Prostate gland (tissue), 2 donors: ENCODE results near the gene SGCA. TPM values are rescaled to one million over a fixed set of nuclear protein-coding genes. Genes with fewer than 3 reads are reported as not detected.

Experiments
- DNase-seq: peaks from one replicate; pipeline ENCODE4 v3.0.0-alpha.2; 2019; ENCODE audit warnings: low spot score
- H3K27ac ChIP-seq, 2 donors: fragments of 200-600 bp; sonication (generic); 2 replicates each; pipeline ENCODE4 v1.5.1; 2017 to 2019
- H3K27me3 ChIP-seq: fragments of 200-600 bp; sonication (generic); replicated peaks from 2 replicates; pipeline ENCODE4 v1.5.1; 2019; ENCODE audit not compliant: insufficient read depth
- H3K36me3 ChIP-seq, 2 donors: fragments of 200-600 bp; sonication (generic); 1 replicate in 1 of 2; 2 replicates in 1 of 2; pipeline versions ENCODE4 v1.5.1 to v1.8.1; 2017 to 2019
- H3K4me1 ChIP-seq: fragments of 200-600 bp; sonication (generic); replicated peaks from 2 replicates; pipeline ENCODE4 v1.5.1; 2019
- H3K4me3 ChIP-seq, 2 donors: fragments of 200-600 bp; sonication (generic); 2 replicates each; pipeline ENCODE4 v1.5.1; 2017 to 2019
- H3K9me3 ChIP-seq: fragments of 200-600 bp; sonication (generic); 2 replicates; pipeline ENCODE4 v1.5.1; 2017
- CTCF ChIP-seq, 4 experiments: fragments of 200-600 bp in 2 of 4; fragments of 450-650 bp in 2 of 4; sonication (generic) in 2 of 4; IDR thresholded peaks; 1 replicate in 3 of 4; 2 replicates in 1 of 4; pipeline ENCODE4 v1.5.1; 2016 to 2019; ENCODE audit warnings: antibody characterized with exemption in 4 of 4, mild to moderate bottlenecking in 2 of 4, moderate library complexity in 2 of 4
- POLR2A ChIP-seq: fragments of 450-650 bp; IDR thresholded peaks from one replicate; pipeline ENCODE4 v1.6.1; 2016; ENCODE audit warnings: antibody characterized with exemption, mild to moderate bottlenecking
- POLR2AphosphoS5 ChIP-seq: sonication (generic); formaldehyde crosslinking; IDR thresholded peaks from one replicate; pipeline ENCODE4 v1.6.1; 2017; ENCODE audit warnings: antibody characterized with exemption
- WGBS: methylation state at CpG from one replicate; pipeline ENCODE4 v1.1.5; 2018; 5-methylcytosine and 5-hydroxymethylcytosine counted together
- intact Hi-C: fragments of 100-400 bp; cut with DNase I; formaldehyde crosslinking; loops from one replicate; pipeline ENCODE4 v1.14.2; 2022
- total RNA-seq, 2 donors: library from RNA; depleted of rRNA; stranded (reverse); fragments of >200 nt; gene quantifications; one replicate each; pipeline ENCODE4 v1.1.0, GENCODE V29; 2016

Gene SGCA
- total RNA-seq, 2 donors from 2014 or later, result 13.9 to 19.4 TPM

GRCh38 chr17:50130559-50131305 is 35.1 kb upstream of the SGCA start:
- Histone ChIP-seq H3K9me3 (no peaks in the 10 kb centered on the region), H3K4me1 (no peaks in the 10 kb centered on the region), H3K4me3 (no peak overlapping the region), H3K27me3 (peaks cover 5% of the 10 kb centered on the region), H3K36me3 (peaks cover 0 to 7% of the 10 kb centered on the region in 2 donors), H3K27ac (no peak overlapping the region)
- 47% methylated on average over 19 of the region's 19 CpGs for WGBS
- TF ChIP-seq POLR2AphosphoS5 (no peak), POLR2A (no peak), CTCF (IDR thresholded peaks at IDR 0.05) (no peak)
- DNase-seq, result no peak
- intact Hi-C loops, result no loop called here

GRCh38 chr17:50132104-50132794 is 33.6 kb upstream of the SGCA start:
- Histone ChIP-seq H3K4me3 (no peak overlapping the region), H3K9me3 (no peaks in the 10 kb centered on the region), H3K36me3 (peaks cover 0 to 12% of the 10 kb centered on the region in 2 donors), H3K4me1 (no peaks in the 10 kb centered on the region), H3K27me3 (peaks cover 5% of the 10 kb centered on the region), H3K27ac (no peak overlapping the region)
- intact Hi-C loops, result no loop called here
- TF ChIP-seq POLR2A (no peak), POLR2AphosphoS5 (no peak), CTCF (IDR thresholded peaks at IDR 0.05) (no peak)
- WGBS, result 61% methylated on average over 2 of the region's 6 CpGs
- no peak for DNase-seq

GRCh38 chr17:50133028-50133768 is 32.6 kb upstream of the SGCA start:
- no peak for TF ChIP-seq POLR2A
- no peak for TF ChIP-seq CTCF (IDR thresholded peaks at IDR 0.05)
- no peak for TF ChIP-seq POLR2AphosphoS5
- no peak for DNase-seq
- H3K4me3 ChIP-seq, result no peak overlapping the region
- WGBS, result 47% methylated on average over 7 of the region's 7 CpGs
- peaks cover 5% of the 10 kb centered on the region for H3K27me3 ChIP-seq
- no peaks in the 10 kb centered on the region for H3K9me3 ChIP-seq
- intact Hi-C loops, result no loop called here
- H3K4me1 ChIP-seq, result no peaks in the 10 kb centered on the region
- peaks cover 0 to 13% of the 10 kb centered on the region in 2 donors for H3K36me3 ChIP-seq
- H3K27ac ChIP-seq, result no peak overlapping the region

- H3K4me3 ChIP-seq, result no peak overlapping the region
- H3K36me3 ChIP-seq, result peaks cover 2 to 18% of the 10 kb centered on the region in 2 donors
- 28% methylated on average over 16 of the region's 16 CpGs for WGBS
- TF ChIP-seq POLR2AphosphoS5, result no peak
- TF ChIP-seq CTCF (IDR thresholded peaks at IDR 0.05), result no peak
- no peak for TF ChIP-seq POLR2A
- peaks cover 5% of the 10 kb centered on the region for H3K27me3 ChIP-seq
- H3K4me1 ChIP-seq, result no peaks in the 10 kb centered on the region
- H3K9me3 ChIP-seq, result no peaks in the 10 kb centered on the region
- intact Hi-C loops, result no loop called here
- H3K27ac ChIP-seq, result no peak overlapping the region
- no peak for DNase-seq
These were observed 32.1 kb upstream of the SGCA start for GRCh38 chr17:50133769-50134099.
